Prostate gland (tissue), 2 donors: Measurements from ENCODE around the gene EPC1.

ENCODE experiments used
- CTCF ChIP-seq, 4 experiments: fragments of 200-600 bp in 2 of 4; fragments of 450-650 bp in 2 of 4; sonication (generic) in 2 of 4; IDR thresholded peaks; 1 replicate in 3 of 4; 2 replicates in 1 of 4; pipeline ENCODE4 v1.5.1; 2016 to 2019; ENCODE audit warnings: antibody characterized with exemption in 4 of 4, mild to moderate bottlenecking in 2 of 4, moderate library complexity in 2 of 4
- POLR2A ChIP-seq: fragments of 450-650 bp; IDR thresholded peaks from one replicate; pipeline ENCODE4 v1.6.1; 2016; ENCODE audit warnings: antibody characterized with exemption, mild to moderate bottlenecking
- POLR2AphosphoS5 ChIP-seq: sonication (generic); formaldehyde crosslinking; IDR thresholded peaks from one replicate; pipeline ENCODE4 v1.6.1; 2017; ENCODE audit warnings: antibody characterized with exemption

- TF ChIP-seq CTCF (IDR thresholded peaks at IDR 0.05) = no peak
- no peak for TF ChIP-seq POLR2A
- TF ChIP-seq POLR2AphosphoS5 = no peak
Observed at GRCh38 chr10:32226624-32227023, 120.3 kb downstream of the EPC1 start.
